ENCODE results near the gene C2orf92.

Gene C2orf92

GRCh38 chr2:97736608-97737330 is 67.3 kb downstream of the C2orf92 start:
- no peak overlapping the region for H2AFZ ChIP-seq (ENCODE audit: low read depth, low read length)
- H3K36me3 ChIP-seq (ENCODE audit: insufficient read depth, low read length), result no peaks in the 10 kb centered on the region
- H3K4me3 ChIP-seq (ENCODE audit: low read length), result no peak overlapping the region
- peaks cover 2% of the 10 kb centered on the region for H3K9me3 ChIP-seq (ENCODE audit: low read length)
- no peaks in the 10 kb centered on the region for H3K27me3 ChIP-seq (ENCODE audit: insufficient read depth, low read length)
- no peaks in the 10 kb centered on the region for H3K4me1 ChIP-seq (ENCODE audit: insufficient read depth, low read length)

GRCh38 chr2:97737421-97738178 is 68.1 kb downstream of the C2orf92 start:
- Histone ChIP-seq H3K9me3 (ENCODE audit: low read length) (peaks cover 2% of the 10 kb centered on the region), H3K27me3 (ENCODE audit: insufficient read depth, low read length) (no peaks in the 10 kb centered on the region), H3K4me1 (ENCODE audit: insufficient read depth, low read length) (no peaks in the 10 kb centered on the region), H2AFZ (ENCODE audit: low read depth, low read length) (no peak overlapping the region), H3K4me3 (ENCODE audit: low read length) (no peak overlapping the region), H3K36me3 (ENCODE audit: insufficient read depth, low read length) (no peaks in the 10 kb centered on the region)

GRCh38 chr2:97738179-97739019 is 68.9 kb downstream of the C2orf92 start:
- H2AFZ ChIP-seq (ENCODE audit: low read depth, low read length), result no peak overlapping the region
- no peaks in the 10 kb centered on the region for H3K27me3 ChIP-seq (ENCODE audit: insufficient read depth, low read length)
- no peaks in the 10 kb centered on the region for H3K36me3 ChIP-seq (ENCODE audit: insufficient read depth, low read length)
- no peak overlapping the region for H3K4me3 ChIP-seq (ENCODE audit: low read length)
- H3K9me3 ChIP-seq (ENCODE audit: low read length), result peaks cover 2% of the 10 kb centered on the region
- no peaks in the 10 kb centered on the region for H3K4me1 ChIP-seq (ENCODE audit: insufficient read depth, low read length)

GRCh38 chr2:97739020-97739892 is 69.7 kb downstream of the C2orf92 start:
- no peaks in the 10 kb centered on the region for H3K4me1 ChIP-seq (ENCODE audit: insufficient read depth, low read length)
- no peaks in the 10 kb centered on the region for H3K36me3 ChIP-seq (ENCODE audit: insufficient read depth, low read length)
- no peaks in the 10 kb centered on the region for H3K27me3 ChIP-seq (ENCODE audit: insufficient read depth, low read length)

GRCh38 chr2:97739893-97740245 is 70.4 kb downstream of the C2orf92 start:
- Histone ChIP-seq H2AFZ (ENCODE audit: low read depth, low read length) (no peak overlapping the region), H3K4me3 (ENCODE audit: low read length) (no peak overlapping the region), H3K27me3 (ENCODE audit: insufficient read depth, low read length) (no peaks in the 10 kb centered on the region), H3K36me3 (ENCODE audit: insufficient read depth, low read length) (no peaks in the 10 kb centered on the region), H3K4me1 (ENCODE audit: insufficient read depth, low read length) (no peaks in the 10 kb centered on the region), H3K9me3 (ENCODE audit: low read length) (no peaks in the 10 kb centered on the region)

More at GRCh38 chr2:97739020-97739892, 69.7 kb downstream of the C2orf92 start:
- H2AFZ ChIP-seq (ENCODE audit: low read depth, low read length), result no peak overlapping the region
- H3K9me3 ChIP-seq (ENCODE audit: low read length), result peaks cover under 1% of the 10 kb centered on the region
- no peak overlapping the region for H3K4me3 ChIP-seq (ENCODE audit: low read length)

- no peak overlapping the region for H3K4me3 ChIP-seq (ENCODE audit: low read length)
- H3K9me3 ChIP-seq (ENCODE audit: low read length), result no peaks in the 10 kb centered on the region
- no peaks in the 10 kb centered on the region for H3K4me1 ChIP-seq (ENCODE audit: insufficient read depth, low read length)
- H3K36me3 ChIP-seq (ENCODE audit: insufficient read depth, low read length), result no peaks in the 10 kb centered on the region
- no peaks in the 10 kb centered on the region for H3K27me3 ChIP-seq (ENCODE audit: insufficient read depth, low read length)
- no peak overlapping the region for H2AFZ ChIP-seq (ENCODE audit: low read depth, low read length)
Measured at GRCh38 chr2:97740590-97741182, 71.2 kb downstream of the C2orf92 start.

GRCh38 chr2:97741251-97741650 is 71.7 kb downstream of the C2orf92 start:
- Histone ChIP-seq H3K36me3 (ENCODE audit: insufficient read depth, low read length) (no peaks in the 10 kb centered on the region), H2AFZ (ENCODE audit: low read depth, low read length) (no peak overlapping the region), H3K27me3 (ENCODE audit: insufficient read depth, low read length) (no peaks in the 10 kb centered on the region), H3K4me3 (ENCODE audit: low read length) (no peak overlapping the region), H3K9me3 (ENCODE audit: low read length) (no peaks in the 10 kb centered on the region), H3K4me1 (ENCODE audit: insufficient read depth, low read length) (no peaks in the 10 kb centered on the region)

- no peak overlapping the region for H3K4me3 ChIP-seq (ENCODE audit: low read length)
- H2AFZ ChIP-seq (ENCODE audit: low read depth, low read length), result no peak overlapping the region
- H3K27me3 ChIP-seq (ENCODE audit: insufficient read depth, low read length), result no peaks in the 10 kb centered on the region
- H3K4me1 ChIP-seq (ENCODE audit: insufficient read depth, low read length), result no peaks in the 10 kb centered on the region
- no peaks in the 10 kb centered on the region for H3K36me3 ChIP-seq (ENCODE audit: insufficient read depth, low read length)
- no peaks in the 10 kb centered on the region for H3K9me3 ChIP-seq (ENCODE audit: low read length)
Measured at GRCh38 chr2:97741686-97742085, 72.2 kb downstream of the C2orf92 start.

GRCh38 chr2:97742381-97742847 is 72.9 kb downstream of the C2orf92 start:
- Histone ChIP-seq H3K27me3 (ENCODE audit: insufficient read depth, low read length) (no peaks in the 10 kb centered on the region), H3K9me3 (ENCODE audit: low read length) (no peaks in the 10 kb centered on the region), H3K4me3 (ENCODE audit: low read length) (no peak overlapping the region), H3K36me3 (ENCODE audit: insufficient read depth, low read length) (no peaks in the 10 kb centered on the region), H2AFZ (ENCODE audit: low read depth, low read length) (no peak overlapping the region), H3K4me1 (ENCODE audit: insufficient read depth, low read length) (no peaks in the 10 kb centered on the region)

- H3K27me3 ChIP-seq (ENCODE audit: insufficient read depth, low read length), result no peaks in the 10 kb centered on the region
- no peaks in the 10 kb centered on the region for H3K4me1 ChIP-seq (ENCODE audit: insufficient read depth, low read length)
- H3K9me3 ChIP-seq (ENCODE audit: low read length), result no peaks in the 10 kb centered on the region
- no peak overlapping the region for H2AFZ ChIP-seq (ENCODE audit: low read depth, low read length)
- no peaks in the 10 kb centered on the region for H3K36me3 ChIP-seq (ENCODE audit: insufficient read depth, low read length)
- H3K4me3 ChIP-seq (ENCODE audit: low read length), result no peak overlapping the region
Measured at GRCh38 chr2:97743913-97744312, 74.4 kb downstream of the C2orf92 start.

- no peak overlapping the region for H2AFZ ChIP-seq (ENCODE audit: low read depth, low read length)
- no peaks in the 10 kb centered on the region for H3K4me1 ChIP-seq (ENCODE audit: insufficient read depth, low read length)
- H3K4me3 ChIP-seq (ENCODE audit: low read length), result no peak overlapping the region
- no peaks in the 10 kb centered on the region for H3K36me3 ChIP-seq (ENCODE audit: insufficient read depth, low read length)
- H3K27me3 ChIP-seq (ENCODE audit: insufficient read depth, low read length), result no peaks in the 10 kb centered on the region
- no peaks in the 10 kb centered on the region for H3K9me3 ChIP-seq (ENCODE audit: low read length)
Measured at GRCh38 chr2:97745474-97746174, 76.1 kb downstream of the C2orf92 start.

All from neuron (in vitro differentiated cells).